Mesendoderm (in vitro differentiated cells): ENCODE results near the gene NUP93.
"Not testable (repeated sequence)": the region's sequence is repeated elsewhere in the genome, so short reads cannot be mapped to it uniquely, and the experiment has no call there.

Source experiments
- DNase-seq: peaks from one replicate; pipeline ENCODE4 v3.0.0; 2013
- H2AK5ac ChIP-seq: 2 replicates; pipeline ENCODE4 v1.6.1; 2013; ENCODE audit warnings: low read length, inconsistent platforms
- H2BK120ac ChIP-seq: 2 replicates; pipeline ENCODE4 v1.6.1; 2013; ENCODE audit warnings: low read depth, mild to moderate bottlenecking, low read length, moderate library complexity, mixed read lengths
- H2BK15ac ChIP-seq: replicated peaks from 2 replicates; pipeline ENCODE4 v1.6.1; 2013; ENCODE audit warnings: low read depth, mild to moderate bottlenecking, moderate library complexity
- H2BK5ac ChIP-seq: 2 replicates; pipeline ENCODE4 v1.6.1; 2013; ENCODE audit warnings: low read length, inconsistent platforms
- H3K18ac ChIP-seq: 2 replicates; pipeline ENCODE4 v1.6.1; 2013; ENCODE audit warnings: mild to moderate bottlenecking, low read length, mixed read lengths
- H3K23ac ChIP-seq: one replicate; pipeline ENCODE4 v1.6.1; 2013; ENCODE audit warnings: low read length
- H3K27ac ChIP-seq: 2 replicates; pipeline ENCODE4 v1.5.1; 2013; ENCODE audit warnings: low read depth, mild to moderate bottlenecking, inconsistent platforms, low read length, moderate library complexity
- H3K27me3 ChIP-seq: 2 replicates; pipeline ENCODE4 v1.6.1; 2013; ENCODE audit warnings: low read length, control low read depth, mild to moderate bottlenecking, inconsistent platforms; ENCODE audit not compliant: insufficient read depth, poor library complexity
- H3K36me3 ChIP-seq: 2 replicates; pipeline ENCODE4 v1.6.1; 2013; ENCODE audit warnings: low read length, inconsistent platforms; ENCODE audit not compliant: control insufficient read depth, insufficient read depth
- H3K4ac ChIP-seq: one replicate; pipeline ENCODE4 v1.6.1; 2013; ENCODE audit warnings: low read depth, mild to moderate bottlenecking, low read length, moderate library complexity
- H3K4me1 ChIP-seq: 2 replicates; pipeline ENCODE4 v1.6.1; 2013; ENCODE audit warnings: low read depth, low read length, inconsistent platforms; ENCODE audit not compliant: control insufficient read depth
- H3K4me2 ChIP-seq: 2 replicates; pipeline ENCODE4 v1.6.1; 2013; ENCODE audit warnings: low read length
- H3K4me3 ChIP-seq: 2 replicates; pipeline ENCODE4 v1.5.1; 2013; ENCODE audit warnings: mild to moderate bottlenecking, low read length
- H3K56ac ChIP-seq: one replicate; pipeline ENCODE4 v1.6.1; 2013; ENCODE audit warnings: low read length
- H3K79me1 ChIP-seq: 2 replicates; pipeline ENCODE4 v1.6.1; 2013; ENCODE audit warnings: low read length, inconsistent platforms
- H3K79me2 ChIP-seq: 2 replicates; pipeline ENCODE4 v1.6.1; 2013; ENCODE audit warnings: mild to moderate bottlenecking, low read length; ENCODE audit not compliant: control insufficient read depth, insufficient read depth
- H3K9ac ChIP-seq: 2 replicates; pipeline ENCODE4 v1.6.1; 2013; ENCODE audit warnings: low read length, inconsistent platforms
- H4K5ac ChIP-seq: one replicate; pipeline ENCODE4 v1.6.1; 2013; ENCODE audit warnings: low read length
- H4K8ac ChIP-seq: one replicate; pipeline ENCODE4 v1.6.1; 2013; ENCODE audit warnings: low read depth, mild to moderate bottlenecking, control low read depth, low read length, moderate library complexity
- WGBS: extraction: QIAGEN DNeasy Blood & Tissue Kit; methylation state at CpG from one replicate; pipeline ENCODE4 v1.1.7; 2013; ENCODE audit warnings: low lambda C conversion rate, missing lambda C conversion rate; ENCODE audit not compliant: insufficient coverage; ENCODE audit errors: extremely low coverage; 5-methylcytosine and 5-hydroxymethylcytosine counted together

The NUP93 gene

GRCh38 chr16:56811602-56812001, 81.7 kb downstream of the NUP93 start:
- not testable (repeated sequence) for H2BK15ac ChIP-seq, H3K4ac ChIP-seq, H2BK5ac ChIP-seq, H3K9ac ChIP-seq, H2AK5ac ChIP-seq, H3K18ac ChIP-seq, H3K23ac ChIP-seq, H3K4me2 ChIP-seq, H3K27ac ChIP-seq, H3K79me1 ChIP-seq, DNase-seq, H2BK120ac ChIP-seq, H3K56ac ChIP-seq, H3K27me3 ChIP-seq, H3K4me3 ChIP-seq, H3K36me3 ChIP-seq, H3K4me1 ChIP-seq, H4K8ac ChIP-seq, H4K5ac ChIP-seq, H3K79me2 ChIP-seq
- no CpG with 5 or more reads among the region's 5 CpGs for WGBS

- no peak overlapping the region for H3K4ac ChIP-seq
- H4K5ac ChIP-seq: no peak overlapping the region
- no peak overlapping the region for H3K27ac ChIP-seq
Measured at GRCh38 chr16:56812884-56813283, 83.0 kb downstream of the NUP93 start.

GRCh38 chr16:56814537-56815432, 84.9 kb downstream of the NUP93 start:
- Histone ChIP-seq H3K27ac (no peak overlapping the region), H2BK5ac (no peak overlapping the region)
- DNase-seq: peak; percentile 16

More at GRCh38 chr16:56812884-56813283, 83.0 kb downstream of the NUP93 start:
- no peaks in the 10 kb centered on the region for H3K27me3 ChIP-seq
- no peak overlapping the region for H3K23ac ChIP-seq
- H2BK15ac ChIP-seq: no peak overlapping the region
- no peaks in the 10 kb centered on the region for H3K36me3 ChIP-seq
- H3K4me2 ChIP-seq: no peak overlapping the region
- DNase-seq: no peak
- H3K56ac ChIP-seq: no peak overlapping the region
- no peak overlapping the region for H3K4me3 ChIP-seq
- no peak overlapping the region for H4K8ac ChIP-seq
- H3K4me1 ChIP-seq: no peaks in the 10 kb centered on the region
- no peak overlapping the region for H2AK5ac ChIP-seq
- H2BK5ac ChIP-seq: no peak overlapping the region
- H3K18ac ChIP-seq: no peak overlapping the region
- H3K79me1 ChIP-seq: peaks cover 3% of the 10 kb centered on the region
- no peak overlapping the region for H3K9ac ChIP-seq
- H2BK120ac ChIP-seq: no peak overlapping the region
- H3K79me2 ChIP-seq: no peaks in the 10 kb centered on the region

GRCh38 chr16:56815721-56816120, 85.8 kb downstream of the NUP93 start:
- Histone ChIP-seq H2BK120ac (no peak overlapping the region), H2AK5ac (no peak overlapping the region), H2BK5ac (no peak overlapping the region), H3K27me3 (no peaks in the 10 kb centered on the region), H3K23ac (no peak overlapping the region), H3K4me2 (no peak overlapping the region), H3K4me3 (no peak overlapping the region), H3K56ac (no peak overlapping the region), H3K27ac (no peak overlapping the region), H4K5ac (no peak overlapping the region), H3K18ac (no peak overlapping the region), H3K4ac (no peak overlapping the region), H3K79me2 (no peaks in the 10 kb centered on the region), H3K36me3 (no peaks in the 10 kb centered on the region), H3K4me1 (no peaks in the 10 kb centered on the region), H3K79me1 (peaks cover 3% of the 10 kb centered on the region), H3K9ac (no peak overlapping the region), H2BK15ac (no peak overlapping the region), H4K8ac (no peak overlapping the region)
- no peak for DNase-seq

More at GRCh38 chr16:56814537-56815432, 84.9 kb downstream of the NUP93 start:
- no peak overlapping the region for H3K9ac ChIP-seq
- peaks cover 3% of the 10 kb centered on the region for H3K79me1 ChIP-seq
- H4K8ac ChIP-seq: no peak overlapping the region
- H3K79me2 ChIP-seq: no peaks in the 10 kb centered on the region
- H2AK5ac ChIP-seq: no peak overlapping the region
- no peak overlapping the region for H3K4ac ChIP-seq
- no peak overlapping the region for H3K4me2 ChIP-seq
- H4K5ac ChIP-seq: no peak overlapping the region
- H3K4me1 ChIP-seq: no peaks in the 10 kb centered on the region
- no peaks in the 10 kb centered on the region for H3K36me3 ChIP-seq
- H3K56ac ChIP-seq: no peak overlapping the region
- WGBS: no CpG with 5 or more reads among the region's 9 CpGs
- no peak overlapping the region for H3K4me3 ChIP-seq
- no peak overlapping the region for H2BK120ac ChIP-seq
- no peak overlapping the region for H3K18ac ChIP-seq
- no peak overlapping the region for H2BK15ac ChIP-seq
- no peak overlapping the region for H3K23ac ChIP-seq
- H3K27me3 ChIP-seq: no peaks in the 10 kb centered on the region

GRCh38 chr16:56817056-56817455, 87.1 kb downstream of the NUP93 start:
- H4K8ac ChIP-seq: no peak overlapping the region
- no peak overlapping the region for H3K56ac ChIP-seq
- H2BK120ac ChIP-seq: no peak overlapping the region
- H3K4me3 ChIP-seq: no peak overlapping the region
- H3K79me2 ChIP-seq: no peaks in the 10 kb centered on the region
- no peak overlapping the region for H3K4me2 ChIP-seq
- H3K27ac ChIP-seq: no peak overlapping the region
- H3K4me1 ChIP-seq: no peaks in the 10 kb centered on the region
- no peaks in the 10 kb centered on the region for H3K27me3 ChIP-seq
- no peak overlapping the region for H3K9ac ChIP-seq
- no peak for DNase-seq
- H3K79me1 ChIP-seq: peaks cover 3% of the 10 kb centered on the region
- H4K5ac ChIP-seq: no peak overlapping the region
- no peak overlapping the region for H3K23ac ChIP-seq
- no peak overlapping the region for H2AK5ac ChIP-seq
- no peak overlapping the region for H2BK15ac ChIP-seq
- no peak overlapping the region for H3K4ac ChIP-seq
- H2BK5ac ChIP-seq: no peak overlapping the region
- no peaks in the 10 kb centered on the region for H3K36me3 ChIP-seq
- H3K18ac ChIP-seq: no peak overlapping the region

GRCh38 chr16:56817938-56818337, 88.0 kb downstream of the NUP93 start:
- H3K18ac ChIP-seq: no peak overlapping the region
- no peak overlapping the region for H4K5ac ChIP-seq
- H3K4me1 ChIP-seq: no peaks in the 10 kb centered on the region
- no CpG with 5 or more reads among the region's 1 CpG for WGBS
- H3K27ac ChIP-seq: no peak overlapping the region
- H4K8ac ChIP-seq: no peak overlapping the region
- no peaks in the 10 kb centered on the region for H3K79me2 ChIP-seq
- no peak overlapping the region for H2BK120ac ChIP-seq
- no peak overlapping the region for H3K4me2 ChIP-seq
- no peak overlapping the region for H3K4ac ChIP-seq
- no peak overlapping the region for H2BK5ac ChIP-seq
- H3K9ac ChIP-seq: no peak overlapping the region
- H2BK15ac ChIP-seq: no peak overlapping the region
- peaks cover under 1% of the 10 kb centered on the region for H3K36me3 ChIP-seq
- no peak overlapping the region for H3K23ac ChIP-seq
- H3K79me1 ChIP-seq: peaks cover 3% of the 10 kb centered on the region
- H2AK5ac ChIP-seq: no peak overlapping the region
- no peaks in the 10 kb centered on the region for H3K27me3 ChIP-seq
- no peak overlapping the region for H3K56ac ChIP-seq
- no peak for DNase-seq
- H3K4me3 ChIP-seq: no peak overlapping the region
